ENCODE measurements around the gene MAML3.

The MAML3 gene

DNA sequence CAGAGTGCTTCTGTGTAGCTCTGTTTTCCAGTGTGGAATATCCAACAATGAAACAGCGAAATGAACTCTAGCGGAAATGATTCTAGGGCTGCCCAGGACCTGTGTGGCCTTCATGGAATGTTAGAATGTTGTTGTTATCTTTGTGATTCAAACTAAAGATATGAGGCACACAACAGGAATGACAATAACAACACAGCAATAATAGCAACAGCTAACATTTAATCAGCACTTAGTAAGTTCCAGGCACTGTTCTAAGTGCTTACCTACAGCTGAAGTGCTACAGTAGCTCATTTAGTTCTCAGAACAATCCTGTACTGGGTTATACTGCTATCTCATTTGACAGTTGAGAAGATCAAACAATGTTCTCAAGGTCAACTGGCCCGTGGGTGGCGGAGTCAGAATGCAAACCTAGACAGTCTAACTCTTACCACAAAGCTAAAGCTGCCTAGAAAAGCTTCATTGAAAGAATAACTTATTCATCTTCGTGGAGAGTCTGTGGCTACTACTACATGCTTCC is 63.7 kb downstream of the MAML3 start:
- WGBS = 19% methylated on average over 5 of the region's 5 CpGs
- no peak overlapping the region for H4K8ac ChIP-seq (ENCODE audit: low read length)
- H3K79me1 ChIP-seq (replicated peaks; ENCODE audit: low read length, poor library complexity, severe bottlenecking) = peaks cover 8% of the 10 kb centered on the region
- H3K23ac ChIP-seq (ENCODE audit: low read length in 2 of 2) = no peak overlapping the region
- H3K4me1 ChIP-seq (ENCODE audit: control insufficient read depth, insufficient read depth, low read depth, low read length) = peaks cover 14% of the 10 kb centered on the region
- H2AK5ac ChIP-seq (ENCODE audit: low read length, severe bottlenecking) = no peak overlapping the region
- H3K4me2 ChIP-seq (ENCODE audit: low read length, poor library complexity, severe bottlenecking) = no peak overlapping the region
- H2AFZ ChIP-seq (ENCODE audit: low read depth, low read length) = no peak overlapping the region
- H3K9me3 ChIP-seq (ENCODE audit: control insufficient read depth, low read length) = no peaks in the 10 kb centered on the region
- H3K27me3 ChIP-seq (ENCODE audit: control insufficient read depth in 1 of 2, insufficient read depth in 1 of 2, low read length in 2 of 2) = no peaks in the 10 kb centered on the region
- no peak overlapping the region for H2BK5ac ChIP-seq (ENCODE audit: low read depth, low read length, poor library complexity, severe bottlenecking)
- peak overlapping the region in 1 of 2 experiments; percentile 24 for H3K18ac ChIP-seq (ENCODE audit: low read depth in 1 of 2, low read length in 2 of 2)
- H2BK120ac ChIP-seq (ENCODE audit: low read depth, low read length) = no peak overlapping the region
- H4K91ac ChIP-seq (ENCODE audit: low read length) = no peak overlapping the region
- peak; percentile 54 for DNase-seq
- no peak overlapping the region for H3K14ac ChIP-seq (ENCODE audit: low read length in 2 of 2)
- no peak overlapping the region for H2BK12ac ChIP-seq (ENCODE audit: low read length in 2 of 2)
- H3K4ac ChIP-seq (ENCODE audit: low read depth in 1 of 2, low read length in 2 of 2) = no peak overlapping the region
- H3K36me3 ChIP-seq (ENCODE audit: control insufficient read depth in 1 of 2, insufficient read depth in 2 of 2, low read depth in 1 of 2, low read length in 2 of 2) = no peaks in the 10 kb centered on the region
- H2BK15ac ChIP-seq (ENCODE audit: low read depth, poor library complexity, severe bottlenecking) = no peak overlapping the region
- no peak overlapping the region for H3K4me3 ChIP-seq (ENCODE audit: insufficient read depth in 1 of 2, low read depth in 1 of 2, low read length in 2 of 2)
- H3K9ac ChIP-seq (ENCODE audit: low read length) = no peak overlapping the region
- H3K27ac ChIP-seq (ENCODE audit: low read length, poor library complexity, severe bottlenecking) = peak overlapping the region; percentile 77

DNA sequence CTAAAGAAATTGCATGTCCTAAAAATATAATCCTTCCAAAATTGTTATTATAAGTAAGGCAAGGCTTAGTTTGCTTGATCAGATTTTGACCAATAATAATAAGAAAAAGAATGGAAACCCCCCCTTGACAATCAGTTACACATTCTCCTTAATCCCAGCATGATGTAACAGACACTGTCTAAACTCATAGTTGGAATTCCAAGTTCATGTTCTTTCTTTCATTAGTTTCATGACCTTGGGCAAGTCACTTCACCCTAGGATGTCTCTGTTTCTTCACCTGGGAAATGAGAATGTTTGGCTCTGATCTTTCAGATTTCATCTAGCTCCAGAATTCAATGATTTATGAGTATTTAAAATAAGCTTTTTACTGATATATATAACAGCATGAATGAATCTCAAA is 64.8 kb downstream of the MAML3 start:
- Histone ChIP-seq H4K91ac (ENCODE audit: low read length) (no peak overlapping the region), H2BK15ac (ENCODE audit: low read depth, poor library complexity, severe bottlenecking) (no peak overlapping the region), H3K23ac (ENCODE audit: low read length in 2 of 2) (no peak overlapping the region), H3K4ac (ENCODE audit: low read depth in 1 of 2, low read length in 2 of 2) (no peak overlapping the region), H3K4me3 (ENCODE audit: insufficient read depth in 1 of 2, low read depth in 1 of 2, low read length in 2 of 2) (no peak overlapping the region), H3K27me3 (ENCODE audit: control insufficient read depth in 1 of 2, insufficient read depth in 1 of 2, low read length in 2 of 2) (no peaks in the 10 kb centered on the region), H3K79me1 (replicated peaks; ENCODE audit: low read length, poor library complexity, severe bottlenecking) (peaks cover 2% of the 10 kb centered on the region), H4K8ac (ENCODE audit: low read length) (no peak overlapping the region), H2BK5ac (ENCODE audit: low read depth, low read length, poor library complexity, severe bottlenecking) (no peak overlapping the region), H3K9me3 (ENCODE audit: control insufficient read depth, low read length) (no peaks in the 10 kb centered on the region), H3K27ac (ENCODE audit: low read length, poor library complexity, severe bottlenecking) (peak overlapping the region; percentile 77), H2BK120ac (ENCODE audit: low read depth, low read length) (no peak overlapping the region), H2AK5ac (ENCODE audit: low read length, severe bottlenecking) (no peak overlapping the region), H3K14ac (ENCODE audit: low read length in 2 of 2) (no peak overlapping the region), H3K9ac (ENCODE audit: low read length) (no peak overlapping the region), H3K4me1 (ENCODE audit: control insufficient read depth, insufficient read depth, low read depth, low read length) (peaks cover 11% of the 10 kb centered on the region), H3K36me3 (ENCODE audit: control insufficient read depth in 1 of 2, insufficient read depth in 2 of 2, low read depth in 1 of 2, low read length in 2 of 2) (no peaks in the 10 kb centered on the region), H2BK12ac (ENCODE audit: low read length in 2 of 2) (no peak overlapping the region), H3K18ac (ENCODE audit: low read depth in 1 of 2, low read length in 2 of 2) (no peak overlapping the region), H2AFZ (ENCODE audit: low read depth, low read length) (no peak overlapping the region), H3K4me2 (ENCODE audit: low read length, poor library complexity, severe bottlenecking) (no peak overlapping the region)
- DNase-seq = no peak

DNA sequence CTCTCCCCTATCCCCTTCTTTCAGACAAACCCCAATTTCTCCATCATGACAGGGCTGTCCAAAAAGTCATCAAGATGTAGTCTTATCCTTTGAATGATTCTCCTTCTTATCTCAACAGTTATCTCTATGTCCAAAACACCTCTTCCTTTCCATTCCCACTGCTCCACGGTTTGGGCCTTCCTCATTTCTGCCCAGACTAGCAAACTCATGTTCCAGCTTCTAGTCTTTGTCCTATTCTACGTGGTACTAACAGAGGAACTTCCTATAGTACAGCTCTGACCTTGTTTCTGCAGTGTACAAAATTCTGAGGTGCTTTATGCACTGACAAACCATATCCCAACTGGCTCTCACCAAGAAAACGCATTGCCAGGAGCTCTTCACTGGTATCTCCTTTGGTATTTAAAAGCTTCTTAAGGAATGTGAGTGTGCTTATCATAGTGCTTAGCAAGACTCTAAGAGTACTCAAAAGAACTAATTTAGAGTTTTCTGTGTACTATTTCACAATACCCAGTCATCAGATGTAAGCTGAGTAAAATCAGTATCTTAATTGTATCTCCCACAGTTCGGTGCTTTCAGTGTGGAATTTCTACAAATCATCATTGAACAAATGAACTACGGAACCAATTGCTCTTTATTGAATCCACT is 65.5 kb downstream of the MAML3 start:
- no peak overlapping the region for H4K8ac ChIP-seq (ENCODE audit: low read length)
- peak overlapping the region; percentile 27 for H3K27ac ChIP-seq (ENCODE audit: low read length, poor library complexity, severe bottlenecking)
- no peak overlapping the region for H3K4me2 ChIP-seq (ENCODE audit: low read length, poor library complexity, severe bottlenecking)
- peaks cover 11% of the 10 kb centered on the region for H3K4me1 ChIP-seq (ENCODE audit: control insufficient read depth, insufficient read depth, low read depth, low read length)
- peaks cover 2% of the 10 kb centered on the region for H3K79me1 ChIP-seq (replicated peaks; ENCODE audit: low read length, poor library complexity, severe bottlenecking)
- 74% methylated on average over 2 of the region's 5 CpGs for WGBS
- no peak overlapping the region for H2AFZ ChIP-seq (ENCODE audit: low read depth, low read length)
- H3K23ac ChIP-seq (ENCODE audit: low read length in 2 of 2) = no peak overlapping the region
- no peak overlapping the region for H4K91ac ChIP-seq (ENCODE audit: low read length)
- H3K14ac ChIP-seq (ENCODE audit: low read length in 2 of 2) = no peak overlapping the region
- no peak overlapping the region for H2BK15ac ChIP-seq (ENCODE audit: low read depth, poor library complexity, severe bottlenecking)
- H2BK12ac ChIP-seq (ENCODE audit: low read length in 2 of 2) = peak overlapping the region in 1 of 2 experiments; percentile 3
- no peak overlapping the region for H3K9ac ChIP-seq (ENCODE audit: low read length)
- H3K27me3 ChIP-seq (ENCODE audit: control insufficient read depth in 1 of 2, insufficient read depth in 1 of 2, low read length in 2 of 2) = no peaks in the 10 kb centered on the region
- no peaks in the 10 kb centered on the region for H3K36me3 ChIP-seq (ENCODE audit: control insufficient read depth in 1 of 2, insufficient read depth in 2 of 2, low read depth in 1 of 2, low read length in 2 of 2)
- H2BK120ac ChIP-seq (ENCODE audit: low read depth, low read length) = no peak overlapping the region
- H2AK5ac ChIP-seq (ENCODE audit: low read length, severe bottlenecking) = peak overlapping the region; percentile 60
- H3K18ac ChIP-seq (ENCODE audit: low read depth in 1 of 2, low read length in 2 of 2) = peak overlapping the region in 1 of 2 experiments; percentile 72
- no peak overlapping the region for H2BK5ac ChIP-seq (ENCODE audit: low read depth, low read length, poor library complexity, severe bottlenecking)
- peak overlapping the region in 1 of 2 experiments; percentile 11 for H3K4ac ChIP-seq (ENCODE audit: low read depth in 1 of 2, low read length in 2 of 2)
- no peaks in the 10 kb centered on the region for H3K9me3 ChIP-seq (ENCODE audit: control insufficient read depth, low read length)
- DNase-seq = peak; percentile 66
- H3K4me3 ChIP-seq (ENCODE audit: insufficient read depth in 1 of 2, low read depth in 1 of 2, low read length in 2 of 2) = no peak overlapping the region

DNA sequence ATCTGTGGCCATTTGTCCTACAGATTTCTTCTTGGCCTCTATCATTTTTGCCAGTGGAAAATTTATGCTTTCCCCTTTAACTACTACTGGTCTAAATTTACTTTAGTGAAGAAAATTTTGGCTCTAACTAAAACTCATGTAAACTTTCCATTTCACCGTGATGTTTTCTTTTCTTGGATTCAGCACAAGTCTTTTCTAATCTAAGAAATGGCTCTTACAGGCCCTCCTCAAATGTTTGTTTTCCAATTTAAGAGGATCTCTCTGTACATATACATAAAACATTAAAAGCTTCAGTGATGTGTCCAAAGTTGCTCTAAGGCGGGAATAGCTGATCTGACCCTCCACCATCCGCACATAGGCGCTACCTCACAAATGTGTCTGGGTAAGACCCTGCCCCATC is 68.1 kb downstream of the MAML3 start:
- peaks cover 15% of the 10 kb centered on the region for H3K4me1 ChIP-seq (ENCODE audit: control insufficient read depth, insufficient read depth, low read depth, low read length)
- no peak overlapping the region for H3K9ac ChIP-seq (ENCODE audit: low read length)
- H3K79me1 ChIP-seq (replicated peaks; ENCODE audit: low read length, poor library complexity, severe bottlenecking) = peaks cover 14% of the 10 kb centered on the region
- no peak for DNase-seq
- no peak overlapping the region for H3K4ac ChIP-seq (ENCODE audit: low read depth in 1 of 2, low read length in 2 of 2)
- H2AFZ ChIP-seq (ENCODE audit: low read depth, low read length) = no peak overlapping the region
- no peak overlapping the region for H2BK15ac ChIP-seq (ENCODE audit: low read depth, poor library complexity, severe bottlenecking)
- no peaks in the 10 kb centered on the region for H3K27me3 ChIP-seq (ENCODE audit: control insufficient read depth in 1 of 2, insufficient read depth in 1 of 2, low read length in 2 of 2)
- no peak overlapping the region for H3K27ac ChIP-seq (ENCODE audit: low read length, poor library complexity, severe bottlenecking)
- H3K14ac ChIP-seq (ENCODE audit: low read length in 2 of 2) = no peak overlapping the region
- WGBS = 99% methylated on average over 4 of the region's 4 CpGs
- no peak overlapping the region for H2BK12ac ChIP-seq (ENCODE audit: low read length in 2 of 2)
- H2BK5ac ChIP-seq (ENCODE audit: low read depth, low read length, poor library complexity, severe bottlenecking) = no peak overlapping the region
- H3K4me3 ChIP-seq (ENCODE audit: insufficient read depth in 1 of 2, low read depth in 1 of 2, low read length in 2 of 2) = no peak overlapping the region
- no peaks in the 10 kb centered on the region for H3K9me3 ChIP-seq (ENCODE audit: control insufficient read depth, low read length)
- no peak overlapping the region for H3K23ac ChIP-seq (ENCODE audit: low read length in 2 of 2)
- H3K4me2 ChIP-seq (ENCODE audit: low read length, poor library complexity, severe bottlenecking) = no peak overlapping the region
- no peaks in the 10 kb centered on the region for H3K36me3 ChIP-seq (ENCODE audit: control insufficient read depth in 1 of 2, insufficient read depth in 2 of 2, low read depth in 1 of 2, low read length in 2 of 2)
- no peak overlapping the region for H3K18ac ChIP-seq (ENCODE audit: low read depth in 1 of 2, low read length in 2 of 2)
- peak overlapping the region; percentile 12 for H2AK5ac ChIP-seq (ENCODE audit: low read length, severe bottlenecking)
- H2BK120ac ChIP-seq (ENCODE audit: low read depth, low read length) = no peak overlapping the region
- peak overlapping the region; percentile 19 for H4K8ac ChIP-seq (ENCODE audit: low read length)
- no peak overlapping the region for H4K91ac ChIP-seq (ENCODE audit: low read length)

Data from mesenchymal stem cell (in vitro differentiated cells and primary cell).